ENCODE results near the gene KCNIP2. TPM values are rescaled to one million over a fixed set of nuclear protein-coding genes. Genes with fewer than 3 reads are reported as not detected.

The KCNIP2 gene
- total RNA-seq, 6 experiments from 2014 or later = 0.53 to 1.9 (median 1.1) TPM

DNA sequence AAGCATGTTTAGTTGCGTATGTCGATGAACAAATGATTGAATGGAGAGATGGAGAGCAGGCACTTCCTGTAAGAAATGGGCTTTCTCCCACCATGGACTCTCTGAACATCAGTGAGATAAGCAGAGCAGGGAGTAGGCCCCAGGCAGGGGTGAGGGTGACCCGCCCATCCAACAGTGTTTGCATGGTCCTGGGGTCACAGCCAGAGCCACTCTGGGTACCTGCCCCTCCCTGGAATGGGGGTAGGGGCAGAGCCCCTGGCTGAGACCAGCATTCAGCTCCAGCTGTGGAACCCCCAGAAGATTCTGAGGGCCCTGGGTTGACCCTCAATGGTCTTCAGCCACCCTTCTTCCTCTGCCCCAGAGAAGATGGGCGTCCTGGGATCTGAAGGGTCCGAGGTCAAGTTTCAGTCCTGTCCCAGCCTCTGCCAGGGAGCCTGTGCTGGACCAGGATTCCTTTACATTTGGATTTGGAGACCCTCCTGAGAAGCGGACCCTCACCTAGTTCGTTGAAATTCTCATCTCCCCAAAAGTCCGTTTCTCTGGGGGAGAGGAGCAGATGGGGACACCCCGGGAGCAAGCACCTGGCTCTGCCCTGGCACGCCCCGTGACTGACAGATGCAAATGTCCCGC is 65.3 kb downstream of the KCNIP2 start:
- Histone ChIP-seq H3K27me3 (peaks cover 0 to 11% of the 10 kb centered on the region in 2 donors), H3K36me3 (no peaks in the 10 kb centered on the region), H3K27ac (no peak overlapping the region), H3K4me3 (no peak overlapping the region), H3K4me1 (peaks cover 0 to 34% (median 9%) of the 10 kb centered on the region in 4 donors), H3K9me3 (no peaks in the 10 kb centered on the region)
- DNase-seq (no peak), ATAC-seq (no peak)
- WGBS (ENCODE audit: insufficient coverage, low coverage, low lambda C conversion rate, missing lambda C conversion rate) = 83% methylated on average over 2 of the region's 12 CpGs
- intact Hi-C loops (cut with DNase I) = loop anchor here (5.0 to 10.0 kb wide), 3 partner anchors 176 to 563 kb away; no protein-coding TSS in a partner anchor
- TF ChIP-seq CTCF (IDR thresholded peaks at IDR 0.05) = no peak
- no peak for TF ChIP-seq POLR2A (IDR thresholded peaks at IDR 0.05)

DNA sequence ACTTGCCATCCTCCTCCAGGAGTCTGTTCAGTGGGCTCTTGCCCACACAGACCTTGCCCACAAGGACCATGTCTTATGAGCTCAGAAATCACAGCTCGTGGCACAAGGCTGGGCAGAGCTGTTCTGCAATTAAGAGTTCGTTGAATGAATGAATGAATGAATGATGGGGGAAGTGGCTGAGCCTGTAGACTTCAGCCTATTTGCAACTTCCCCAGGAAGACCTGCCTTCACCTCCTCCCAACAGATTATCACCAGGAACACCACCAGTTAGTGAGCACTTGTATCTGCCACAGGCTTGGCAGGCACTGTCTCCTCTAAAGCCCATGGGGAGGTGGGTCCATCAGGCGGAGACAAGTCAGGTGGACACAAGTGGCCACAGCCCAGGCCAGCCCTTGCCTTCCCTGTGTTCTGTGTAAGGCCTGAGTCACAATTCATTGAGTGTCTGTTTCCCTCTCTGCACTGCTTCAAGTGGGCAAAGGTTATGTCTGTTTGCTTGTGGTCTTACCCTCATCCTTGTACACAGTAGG is 65.9 kb downstream of the KCNIP2 start:
- Histone ChIP-seq H3K4me3 (no peak overlapping the region), H3K27ac (no peak overlapping the region), H3K36me3 (no peaks in the 10 kb centered on the region), H3K27me3 (peaks cover 0 to 13% of the 10 kb centered on the region in 2 donors), H3K9me3 (no peaks in the 10 kb centered on the region), H3K4me1 (peaks cover 0 to 34% (median 9%) of the 10 kb centered on the region in 4 donors)
- no peak for TF ChIP-seq POLR2A (IDR thresholded peaks at IDR 0.05)
- no peak for DNase-seq
- intact Hi-C loops (cut with DNase I) = loop anchor here (5.0 to 10.0 kb wide), 3 partner anchors 175 to 563 kb away; no protein-coding TSS in a partner anchor
- ATAC-seq = no peak
- WGBS (ENCODE audit: insufficient coverage, low coverage, low lambda C conversion rate, missing lambda C conversion rate) = 85% methylated on average over 2 of the region's 3 CpGs

DNA sequence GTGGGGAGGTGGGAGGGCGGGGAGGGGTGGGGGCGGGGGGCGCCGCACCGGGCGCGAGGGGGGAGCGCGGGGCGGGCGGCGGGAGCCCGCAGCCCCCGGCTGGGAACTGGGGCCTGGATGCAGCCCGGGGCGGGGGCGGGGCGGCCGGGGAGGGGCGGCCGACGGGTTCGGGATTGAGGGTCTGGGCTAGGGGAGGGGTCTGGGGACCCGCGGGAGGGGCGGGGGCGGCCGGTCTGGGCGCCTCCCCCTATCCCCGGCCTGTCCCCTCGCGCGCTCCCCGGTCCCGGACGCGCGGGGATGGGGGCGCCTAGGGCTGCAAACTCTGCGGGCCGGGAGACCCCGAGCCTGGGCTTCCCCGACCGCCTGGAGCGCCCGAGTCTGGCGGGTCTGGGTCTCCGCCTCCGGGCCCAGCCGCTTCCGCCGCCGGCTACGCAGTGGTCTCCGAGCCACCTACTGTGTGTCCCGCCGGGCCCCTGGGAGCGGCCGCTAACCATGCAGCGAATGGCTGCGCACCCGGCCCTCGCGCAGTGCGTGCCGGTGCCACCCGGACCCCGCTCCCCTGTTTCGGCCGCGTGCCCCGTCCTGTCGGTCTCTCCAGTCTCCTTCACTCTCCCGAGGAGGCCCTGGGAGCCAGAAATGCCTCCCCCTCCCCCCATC is 67.3 kb downstream of the KCNIP2 start:
- TF ChIP-seq POLR2A (IDR thresholded peaks at IDR 0.05) = no peak
- TF ChIP-seq CTCF (IDR thresholded peaks at IDR 0.05) = no peak
- Histone ChIP-seq H3K27ac (no peak overlapping the region), H3K27me3 (peaks cover 0 to 13% of the 10 kb centered on the region in 2 donors), H3K9me3 (no peaks in the 10 kb centered on the region), H3K4me3 (no peak overlapping the region), H3K4me1 (peaks cover 0 to 34% (median 9%) of the 10 kb centered on the region in 4 donors), H3K36me3 (no peaks in the 10 kb centered on the region)
- WGBS (ENCODE audit: insufficient coverage, low coverage, low lambda C conversion rate, missing lambda C conversion rate) = 11% methylated on average over 3 of the region's 74 CpGs
- ATAC-seq = no peak
- DNase-seq = no peak
- intact Hi-C loops (cut with DNase I) = loop anchor here (5.0 to 10.0 kb wide), 3 partner anchors 174 to 561 kb away; no protein-coding TSS in a partner anchor

Other genes with a start within 250 kb of the KCNIP2 start
- 10 to 100 TPM; 15.1 to 29.5 (median 25.6) TPM for gene FBXW4, start 148.6 kb downstream of the KCNIP2 start, total RNA-seq
- not detected for gene FGF8, start 67.7 kb downstream of the KCNIP2 start, total RNA-seq
- 10 to 100 TPM in 3 of 6 experiments, 1 to 10 TPM in 3; 4.7 to 31.8 (median 8.6) TPM for gene NPM3, start 60.4 kb downstream of the KCNIP2 start, total RNA-seq
- gene OGA, start 25.4 kb downstream of the KCNIP2 start, total RNA-seq = 10 to 100 TPM; 34.7 to 52.2 (median 36.7) TPM
- gene ARMH3, start 212.4 kb upstream of the KCNIP2 start, total RNA-seq = 10 to 100 TPM in 4 of 6 experiments, 1 to 10 TPM in 2; 8.5 to 13.4 (median 11.6) TPM
- 10 to 100 TPM in 2 of 6 experiments, 1 to 10 TPM in 4; 6.6 to 11.7 (median 8.4) TPM for gene HPS6, start 221.5 kb upstream of the KCNIP2 start, total RNA-seq

Measured in right lobe of liver (tissue), 6 donors.